HG03025 (cell line): ENCODE data around the gene ADK.
"Not testable (repeated sequence)": the region's sequence is repeated elsewhere in the genome, so short reads cannot be mapped to it uniquely, and the experiment has no call there.

Source experiments
- ATAC-seq: cut with Tn5 transposase; IDR thresholded peaks from one replicate; pipeline ENCODE4 v1.9.1; 2021; ENCODE audit warnings: mild to moderate bottlenecking, moderate library complexity; ENCODE audit not compliant: unreplicated experiment, low FRiP score

ADK gene

GRCh38 chr10:74140553-74140952 is 10.5 kb upstream of the ADK start:
- no peak for ATAC-seq

- no peak for ATAC-seq
These were observed 5.9 kb upstream of the ADK start for GRCh38 chr10:74145133-74145532.

DNA sequence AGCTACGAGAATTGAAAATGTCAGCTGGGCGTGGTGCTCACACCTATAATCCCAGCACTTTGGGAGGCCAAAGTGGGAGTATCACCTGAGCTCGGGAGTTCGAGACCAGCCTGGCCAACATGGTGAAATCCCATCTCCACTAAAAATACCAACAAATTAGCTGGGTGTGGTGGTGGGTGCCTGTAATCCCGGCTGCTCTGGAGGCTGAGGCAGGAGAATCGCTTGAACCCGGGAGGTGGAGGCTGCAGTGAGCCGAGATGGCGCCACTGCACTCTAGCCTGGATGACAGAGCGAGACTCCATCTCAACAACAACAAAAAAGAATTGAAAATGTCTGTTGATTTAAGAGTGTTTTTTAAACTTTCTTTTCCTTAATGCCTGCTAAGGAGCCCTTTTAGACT is 4.0 kb upstream of the ADK start:
- not testable (repeated sequence) for ATAC-seq

- peak; percentile 14 for ATAC-seq
These were observed 624 bp upstream of the ADK start, which contains the start of gene AP3M1 for GRCh38 chr10:74150204-74150989. Gene AP3M1 (minus strand): TSS chr10:74150828. CDS start chr10:74138379, 12,449 bp downstream.

DNA sequence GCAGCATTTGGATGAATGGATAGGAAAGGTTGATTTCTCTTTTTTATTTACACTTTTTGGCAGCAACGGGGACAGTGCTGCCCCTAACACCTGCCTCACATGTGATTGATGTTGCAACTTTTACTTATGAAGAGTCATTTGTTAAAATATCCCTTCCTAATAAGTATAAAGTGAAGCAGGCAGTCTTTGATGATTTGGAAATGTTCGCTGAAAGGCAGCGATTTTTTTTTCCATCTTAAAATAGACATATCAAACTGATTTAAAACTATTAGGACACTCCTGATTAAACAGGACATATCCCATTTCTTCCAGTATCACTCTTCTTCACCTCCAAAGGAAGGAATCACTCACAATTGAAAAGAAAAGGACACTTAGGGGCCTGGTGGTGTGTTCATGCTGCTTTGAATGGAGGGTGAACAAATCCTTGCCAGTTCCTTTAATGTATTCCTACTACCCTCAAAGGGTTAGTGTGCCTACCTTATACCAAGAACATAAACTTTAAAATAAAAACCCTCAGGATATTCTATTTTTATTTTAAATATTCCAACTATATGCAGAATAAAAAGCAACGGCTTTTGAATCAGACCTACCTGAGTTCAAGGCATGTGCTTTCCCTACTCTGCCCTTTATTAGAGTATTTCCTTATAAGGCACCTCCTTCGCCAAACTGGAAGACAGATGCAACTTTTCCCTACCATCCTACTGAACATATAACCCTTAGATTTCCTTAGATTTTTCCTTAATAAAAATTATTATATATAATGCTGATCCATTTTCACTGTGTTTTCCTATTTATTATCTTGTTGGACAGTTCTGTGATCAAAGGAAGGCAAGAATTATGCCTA is 1.1 kb downstream of the ADK start:
- no peak for ATAC-seq

GRCh38 chr10:74153123-74153522 is 2.1 kb downstream of the ADK start:
- no peak for ATAC-seq

GRCh38 chr10:74153676-74154075 is 2.7 kb downstream of the ADK start:
- ATAC-seq: no peak

- peak; percentile 66 for ATAC-seq
These were observed 5.9 kb downstream of the ADK start for GRCh38 chr10:74156919-74157289.

- no peak for ATAC-seq
These were observed 9.0 kb downstream of the ADK start for GRCh38 chr10:74160013-74160412.

DNA sequence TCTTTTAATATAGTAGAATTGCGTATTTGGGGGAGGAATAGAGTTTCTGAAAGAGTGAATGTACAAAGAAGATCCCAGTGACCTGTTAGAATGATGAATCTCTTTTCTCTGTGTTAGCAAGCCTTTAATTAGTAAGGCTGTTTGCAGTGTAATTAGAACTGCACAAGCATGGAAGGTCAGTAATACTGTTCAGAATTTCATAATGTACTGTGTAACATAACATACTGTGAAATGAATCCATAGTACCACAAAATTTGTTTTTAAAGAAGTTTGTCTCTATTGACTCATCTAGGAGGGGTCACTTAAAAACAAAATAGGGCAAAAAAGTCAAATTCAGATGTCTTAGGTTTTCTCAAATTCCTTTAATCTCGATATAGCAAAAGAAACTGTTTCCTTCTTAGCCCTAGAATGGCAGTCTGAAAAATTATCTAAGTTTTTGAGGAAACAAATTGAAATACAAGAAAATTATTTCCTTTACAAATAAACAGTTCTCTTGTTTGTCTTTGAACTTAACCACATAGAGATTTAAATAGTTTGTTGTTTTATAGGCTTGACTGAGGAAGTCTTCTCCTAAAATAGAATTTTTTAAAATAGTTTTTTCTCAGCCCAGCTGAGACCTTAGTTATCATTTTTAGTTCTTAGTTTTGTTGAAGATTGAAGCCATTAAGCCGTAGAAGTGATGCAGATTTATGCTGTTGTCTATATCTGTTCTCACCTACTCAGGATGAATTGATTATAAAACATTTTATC is 12.5 kb downstream of the ADK start:
- ATAC-seq: no peak

GRCh38 chr10:74164716-74165529 is 13.9 kb downstream of the ADK start:
- no peak for ATAC-seq

- no peak for ATAC-seq
These were observed 14.5 kb downstream of the ADK start for GRCh38 chr10:74165530-74165901.

DNA sequence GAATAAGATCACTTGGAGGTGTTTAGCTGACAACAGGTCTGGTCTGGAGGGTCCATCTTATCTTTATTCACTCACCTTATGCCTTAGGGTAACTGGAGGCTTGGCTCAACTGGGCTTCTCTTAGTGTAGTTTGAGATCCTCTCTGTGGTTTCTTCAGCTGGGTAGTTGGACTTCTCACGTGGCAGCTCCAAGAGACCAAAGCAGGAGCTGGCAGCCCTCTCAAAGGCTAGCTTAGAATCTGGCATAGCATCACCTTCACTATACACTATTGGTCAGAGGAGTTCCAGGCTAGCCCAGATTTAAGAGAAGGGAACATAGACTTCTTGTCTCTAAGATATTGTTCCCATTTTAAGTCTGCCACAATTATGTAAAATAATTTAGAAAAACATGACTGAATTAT is 16.4 kb downstream of the ADK start:
- no peak for ATAC-seq

- ATAC-seq: no peak
These were observed 20.6 kb downstream of the ADK start for GRCh38 chr10:74171625-74172024.

DNA sequence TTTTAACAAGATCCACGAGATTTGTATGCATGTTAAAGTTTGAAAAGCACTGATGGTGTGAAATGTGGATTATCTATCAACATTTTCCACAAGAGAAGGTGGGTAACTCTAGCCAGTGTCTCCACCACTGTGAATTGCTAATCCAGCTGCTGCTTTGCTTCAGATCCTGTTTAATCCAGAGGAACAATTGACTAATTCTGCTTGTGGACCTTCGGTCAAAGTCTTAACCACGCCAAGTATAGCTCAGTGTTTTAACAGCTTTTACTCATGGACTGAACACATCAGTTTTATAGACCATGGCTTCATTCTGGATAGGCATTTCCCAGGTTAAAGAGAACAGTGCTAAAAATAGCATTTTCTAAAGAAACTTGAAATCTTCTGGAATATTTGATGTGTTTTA is 23.5 kb downstream of the ADK start:
- no peak for ATAC-seq

DNA sequence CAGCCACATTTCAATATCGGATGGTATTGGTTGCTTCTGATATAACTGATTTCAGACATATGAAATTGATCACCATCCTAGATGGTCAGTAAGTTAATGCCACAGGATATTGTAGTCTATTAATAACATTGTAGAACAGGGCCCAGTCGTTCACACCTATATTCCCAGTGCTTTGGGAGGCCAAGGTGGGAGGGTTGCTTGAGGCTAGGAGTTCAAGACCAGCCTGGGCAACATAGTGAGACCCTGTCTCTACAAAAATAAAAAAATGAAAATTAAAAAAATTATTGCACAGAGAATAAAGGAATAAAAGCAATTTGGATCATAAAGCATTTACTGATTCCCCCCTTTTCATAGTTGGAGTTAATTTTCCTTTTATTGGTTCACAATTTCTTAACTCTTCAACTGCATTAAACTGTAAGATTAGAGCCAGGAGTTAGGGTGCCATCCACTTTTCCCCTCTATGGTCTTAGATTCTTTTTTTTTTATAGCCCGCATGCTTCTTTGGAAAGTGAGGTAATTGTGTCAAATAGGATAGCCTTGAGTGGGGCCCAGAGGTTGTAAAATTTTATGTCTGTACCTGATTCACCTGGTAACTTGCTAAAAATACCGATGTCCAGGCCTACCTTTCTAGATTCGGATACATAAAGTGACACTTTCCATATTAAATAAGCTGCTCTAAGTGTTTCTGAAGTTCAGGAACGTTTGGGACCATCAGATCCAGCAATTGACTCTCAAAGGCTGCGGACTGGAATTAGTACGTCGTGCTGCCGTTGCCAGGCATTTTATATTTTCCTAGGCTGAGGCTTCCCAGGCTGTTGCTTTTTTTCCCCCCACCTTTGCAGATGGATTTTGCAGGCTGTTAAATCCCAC is 24.7 kb downstream of the ADK start:
- no peak for ATAC-seq

DNA sequence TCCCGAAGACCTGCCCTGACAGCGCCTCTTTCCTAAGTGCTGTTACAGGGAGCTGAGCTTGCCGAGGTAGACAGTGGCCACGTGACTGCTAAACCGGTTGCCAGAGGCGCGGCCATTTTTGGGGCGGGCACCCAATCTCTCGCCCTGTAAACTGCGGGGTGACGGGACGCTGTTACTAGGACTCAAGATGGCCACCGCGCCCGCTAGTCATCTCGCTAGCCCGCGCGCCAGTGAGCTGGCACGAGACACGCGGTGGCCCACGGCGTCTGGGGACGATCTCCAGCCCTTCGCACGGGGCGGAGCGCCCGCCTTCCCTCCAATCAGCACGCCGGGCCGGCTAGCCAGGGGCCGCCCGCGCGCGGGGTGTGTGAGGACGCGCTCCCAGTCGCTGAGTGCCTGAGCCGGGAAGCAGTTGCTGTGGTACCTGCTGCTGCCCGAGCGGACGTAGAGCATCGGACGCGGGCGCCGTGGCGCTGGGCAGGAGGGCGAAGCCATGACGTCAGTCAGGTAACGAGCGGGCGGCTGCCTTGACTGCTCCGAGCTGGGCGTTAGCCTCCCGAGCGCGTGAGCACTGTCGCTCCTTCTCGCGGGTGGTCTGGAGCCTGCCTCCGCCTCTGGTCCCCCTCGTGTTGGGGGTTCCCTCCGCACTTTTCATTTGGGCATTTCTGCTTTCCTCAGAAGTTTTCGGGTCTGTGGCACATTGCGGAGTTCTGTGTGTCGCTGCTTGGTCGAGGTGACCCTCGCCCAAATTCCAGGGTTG is 25.5 kb downstream of the ADK start:
- peak; percentile 85 for ATAC-seq

GRCh38 chr10:74177140-74177677 is 26.2 kb downstream of the ADK start:
- ATAC-seq: peak; percentile 9
